Measurements from ENCODE around the gene PSMB11.
A peak's percentile ranks its signal among the peaks of the same experiment; 100 is the strongest.

GRCh38 chr14:22994762-22995275, 47.2 kb upstream of the PSMB11 start:
- TF ChIP-seq, protein P1, sequence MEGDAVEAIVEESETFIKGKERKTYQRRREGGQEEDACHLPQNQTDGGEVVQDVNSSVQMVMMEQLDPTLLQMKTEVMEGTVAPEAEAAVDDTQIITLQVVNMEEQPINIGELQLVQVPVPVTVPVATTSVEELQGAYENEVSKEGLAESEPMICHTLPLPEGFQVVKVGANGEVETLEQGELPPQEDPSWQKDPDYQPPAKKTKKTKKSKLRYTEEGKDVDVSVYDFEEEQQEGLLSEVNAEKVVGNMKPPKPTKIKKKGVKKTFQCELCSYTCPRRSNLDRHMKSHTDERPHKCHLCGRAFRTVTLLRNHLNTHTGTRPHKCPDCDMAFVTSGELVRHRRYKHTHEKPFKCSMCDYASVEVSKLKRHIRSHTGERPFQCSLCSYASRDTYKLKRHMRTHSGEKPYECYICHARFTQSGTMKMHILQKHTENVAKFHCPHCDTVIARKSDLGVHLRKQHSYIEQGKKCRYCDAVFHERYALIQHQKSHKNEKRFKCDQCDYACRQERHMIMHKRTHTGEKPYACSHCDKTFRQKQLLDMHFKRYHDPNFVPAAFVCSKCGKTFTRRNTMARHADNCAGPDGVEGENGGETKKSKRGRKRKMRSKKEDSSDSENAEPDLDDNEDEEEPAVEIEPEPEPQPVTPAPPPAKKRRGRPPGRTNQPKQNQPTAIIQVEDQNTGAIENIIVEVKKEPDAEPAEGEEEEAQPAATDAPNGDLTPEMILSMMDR (conservative IDR thresholded peaks at IDR 0.05; ENCODE audit: low read length): peak; percentile 76
- no peak for TF ChIP-seq EZH2phosphoT487 (IDR thresholded peaks at IDR 0.05; ENCODE audit: borderline replicate concordance)
